H1 (cell line): Measurements from ENCODE around the gene CYLD. TPM values are rescaled to one million over a fixed set of nuclear protein-coding genes. Genes with fewer than 3 reads are reported as not detected.

Source experiments
- CTCF ChIA-PET: fragments of 300-600 bp; sonication (Branson Sonifier 250); formaldehyde crosslinking; loops from one replicate; lab custom pipeline; 2021; ENCODE audit not compliant: partially characterized antibody; lab: Charles Lee
- POLR2A ChIA-PET: fragments of 300-600 bp; sonication (Branson Sonifier 250); formaldehyde crosslinking; loops from one replicate; lab custom pipeline; 2021; ENCODE audit warnings: inconsistent platforms; ENCODE audit not compliant: partially characterized antibody; lab: Charles Lee
- DNase-seq, 2 experiments: peaks; one replicate each; pipeline versions ENCODE4 v3.0.0 to v3.0.0-alpha.2; 2010 to 2022; ENCODE audit warnings: low spot score in 2 of 2, low read depth in 1 of 2, mixed read lengths in 1 of 2
- FAIRE-seq: peaks from 2 replicates; lab custom pipeline; 2011; peaks lifted over from hg19 to GRCh38; lab: Jason Lieb, UNC
- H2AFZ ChIP-seq: 2 replicates; pipeline ENCODE4 v1.8.1; 2012; ENCODE audit warnings: low read length, inconsistent platforms
- H2AK5ac ChIP-seq: 2 replicates; pipeline ENCODE4 v1.6.1; 2013; ENCODE audit warnings: low read depth, low read length
- H2BK120ac ChIP-seq: replicated peaks from 2 replicates; pipeline ENCODE3; 2013; ENCODE audit warnings: low read depth, low read length, inconsistent platforms
- H2BK12ac ChIP-seq: 2 replicates; pipeline ENCODE4 v1.6.1; 2013; ENCODE audit warnings: low read depth, low read length
- H2BK15ac ChIP-seq: 2 replicates; pipeline ENCODE4 v1.6.1; 2013; ENCODE audit warnings: low read length
- H2BK20ac ChIP-seq: 2 replicates; pipeline ENCODE4 v1.6.1; 2013; ENCODE audit warnings: low read length
- H2BK5ac ChIP-seq: 2 replicates; pipeline ENCODE4 v1.6.1; 2013; ENCODE audit warnings: low read depth, low read length
- H3K14ac ChIP-seq: 2 replicates; pipeline ENCODE4 v1.6.1; 2013; ENCODE audit warnings: inconsistent platforms; ENCODE audit not compliant: insufficient read length
- H3K18ac ChIP-seq: 2 replicates; pipeline ENCODE4 v1.6.1; 2013; ENCODE audit warnings: low read length; ENCODE audit errors: extremely low read depth
- H3K23ac ChIP-seq: 2 replicates; pipeline ENCODE4 v1.6.1; 2013; ENCODE audit warnings: inconsistent platforms; ENCODE audit not compliant: insufficient read length
- H3K23me2 ChIP-seq: 2 replicates; pipeline ENCODE4 v1.6.1; 2013; ENCODE audit warnings: low read depth, low read length
- H3K27ac ChIP-seq: 2 replicates; pipeline ENCODE4 v1.6.1; 2011; ENCODE audit warnings: low read depth, low read length, inconsistent platforms
- H3K27me3 ChIP-seq, 4 experiments: replicated peaks in 1 of 4; 1 replicate in 1 of 4; 2 replicates in 3 of 4; pipeline versions ENCODE4 v1.6.1 to v1.8.1; 2011 to 2013; ENCODE audit warnings: low read length in 3 of 4, mild to moderate bottlenecking in 3 of 4, inconsistent platforms in 2 of 4, mixed read lengths in 2 of 4, moderate library complexity in 1 of 4; ENCODE audit not compliant: control insufficient read depth in 3 of 4, insufficient read depth in 3 of 4; ENCODE audit errors: extremely low read depth in 1 of 4
- H3K36me3 ChIP-seq, 4 experiments: 2 replicates each; pipeline versions ENCODE4 v1.6.1 to v1.8.1; 2011 to 2013; ENCODE audit warnings: mild to moderate bottlenecking in 4 of 4, low read length in 3 of 4, moderate library complexity in 2 of 4, control low read depth in 1 of 4, inconsistent platforms in 1 of 4; ENCODE audit not compliant: insufficient read depth in 4 of 4, control insufficient read depth in 2 of 4
- H3K4ac ChIP-seq: replicated peaks from 2 replicates; pipeline ENCODE3; 2013; ENCODE audit warnings: low read length, low read depth, mixed read lengths, inconsistent platforms; ENCODE audit not compliant: insufficient read length
- H3K4me1 ChIP-seq, 4 experiments: replicated peaks in 1 of 4; 1 replicate in 1 of 4; 2 replicates in 3 of 4; pipeline versions ENCODE4 v1.6.1 to v1.8.1; 2011 to 2013; ENCODE audit warnings: low read length in 3 of 4, inconsistent platforms in 2 of 4, mixed read lengths in 1 of 4; ENCODE audit not compliant: insufficient read depth in 4 of 4, control insufficient read depth in 3 of 4
- H3K4me2 ChIP-seq, 2 experiments: 2 replicates each; pipeline versions ENCODE4 v1.6.1 to v1.8.1; 2011 to 2013; ENCODE audit warnings: low read depth in 2 of 2, low read length in 2 of 2, control low read depth in 1 of 2, inconsistent platforms in 1 of 2, mild to moderate bottlenecking in 1 of 2; ENCODE audit not compliant: insufficient read depth in 1 of 2
- H3K4me3 ChIP-seq, 4 experiments: fragments of 200-600, 300-600 bp in 1 of 4; sonication (generic), shearing (Covaris generic), sonication (Bioruptor Twin) in 1 of 4; 2 replicates each; pipeline versions ENCODE4 v1.5.1 to v1.8.1; 2011 to 2016; ENCODE audit warnings: low read length in 4 of 4, low read depth in 3 of 4, control low read depth in 2 of 4, inconsistent platforms in 2 of 4, mild to moderate bottlenecking in 2 of 4, mixed read lengths in 1 of 4, moderate library complexity in 1 of 4; ENCODE audit not compliant: insufficient read depth in 2 of 4; ENCODE audit errors: extremely low read depth in 1 of 4
- H3K56ac ChIP-seq: replicated peaks from 2 replicates; pipeline ENCODE3; 2013; ENCODE audit warnings: low read depth, mild to moderate bottlenecking, mixed read lengths, low read length, inconsistent platforms; ENCODE audit not compliant: insufficient read length
- H3K79me1 ChIP-seq: 2 replicates; pipeline ENCODE4 v1.6.1; 2013; ENCODE audit warnings: low read depth, low read length, control low read depth
- H3K79me2 ChIP-seq, 2 experiments: 2 replicates each; pipeline versions ENCODE4 v1.6.1 to v1.8.1; 2012 to 2013; ENCODE audit warnings: low read length in 2 of 2, mild to moderate bottlenecking in 2 of 2, inconsistent platforms in 1 of 2; ENCODE audit not compliant: insufficient read depth in 2 of 2, control insufficient read depth in 1 of 2
- H3K9ac ChIP-seq, 4 experiments: replicated peaks in 1 of 4; 1 replicate in 1 of 4; 2 replicates in 3 of 4; pipeline versions ENCODE4 v1.6.1 to v1.8.1; 2011 to 2013; ENCODE audit warnings: low read depth in 3 of 4, low read length in 3 of 4, control low read depth in 2 of 4, mild to moderate bottlenecking in 2 of 4, moderate library complexity in 2 of 4, inconsistent platforms in 1 of 4; ENCODE audit errors: extremely low read depth in 1 of 4
- H3K9me3 ChIP-seq, 2 experiments: 2 replicates each; pipeline versions ENCODE4 v1.6.1 to v1.8.1; 2012 to 2013; ENCODE audit warnings: mild to moderate bottlenecking in 2 of 2, moderate library complexity in 2 of 2, control low read depth in 1 of 2, inconsistent platforms in 1 of 2, low read depth in 1 of 2, low read length in 1 of 2, mixed read lengths in 1 of 2; ENCODE audit not compliant: insufficient read depth in 2 of 2
- H4K20me1 ChIP-seq, 2 experiments: replicated peaks in 1 of 2; 2 replicates each; pipeline versions ENCODE3 to v1.8.1; 2011 to 2013; ENCODE audit warnings: inconsistent platforms in 2 of 2, low read length in 2 of 2, mild to moderate bottlenecking in 1 of 2; ENCODE audit not compliant: insufficient read depth in 2 of 2, control insufficient read depth in 1 of 2
- H4K5ac ChIP-seq: 2 replicates; pipeline ENCODE4 v1.6.1; 2013; ENCODE audit warnings: low read length, low read depth, mixed read lengths, inconsistent platforms; ENCODE audit not compliant: insufficient read length
- H4K8ac ChIP-seq: 2 replicates; pipeline ENCODE4 v1.8.0; 2013; ENCODE audit warnings: mild to moderate bottlenecking, moderate library complexity, low read length, inconsistent platforms; ENCODE audit not compliant: insufficient read depth; ENCODE audit errors: extremely low read depth
- H4K91ac ChIP-seq: replicated peaks from 2 replicates; pipeline ENCODE3; 2013; ENCODE audit warnings: low read length, mixed read lengths, inconsistent platforms; ENCODE audit not compliant: insufficient read length
- BACH1 ChIP-seq: IDR thresholded peaks from 2 replicates; pipeline ENCODE4 v1.6.1; 2012; ENCODE audit warnings: low read length, improper control_type of control experiment
- BRCA1 ChIP-seq: IDR thresholded peaks from 2 replicates; pipeline ENCODE4 v1.6.1; 2012; ENCODE audit warnings: low read depth, low read length, improper control_type of control experiment
- CBX8 ChIP-seq: fragments of 300-800, 300-1000 bp; sonication (generic); IDR thresholded peaks from 2 replicates; pipeline ENCODE4 v1.7.1; 2016; ENCODE audit warnings: low read depth, low read length, borderline replicate concordance
- EGR1 ChIP-seq: IDR thresholded peaks from 2 replicates; pipeline ENCODE4 v1.6.1; 2011; ENCODE audit warnings: low read depth, low read length, borderline replicate concordance
- KDM5A ChIP-seq: fragments of 200-600 bp; IDR thresholded peaks from 2 replicates; pipeline ENCODE4 v1.7.1; 2012; ENCODE audit warnings: mild to moderate bottlenecking, low read length, inconsistent platforms, mixed read lengths
- NANOG ChIP-seq: IDR thresholded peaks from 2 replicates; pipeline ENCODE4 v1.6.1; 2011; ENCODE audit warnings: low read length, low read depth, mild to moderate bottlenecking, inconsistent platforms; ENCODE audit not compliant: insufficient read depth, poor library complexity, severe bottlenecking
- POLR2AphosphoS5 ChIP-seq: IDR thresholded peaks from 2 replicates; pipeline ENCODE4 v1.6.1; 2011; ENCODE audit warnings: low read depth, low read length
- POU5F1 ChIP-seq: IDR thresholded peaks from 2 replicates; pipeline ENCODE4 v1.6.1; 2011; ENCODE audit warnings: low read depth, mild to moderate bottlenecking, low read length, moderate library complexity
- RNF2 ChIP-seq: fragments of 200-900, 300-1000 bp; sonication (generic); IDR thresholded peaks from 2 replicates; pipeline ENCODE4 v1.7.1; 2016; ENCODE audit warnings: borderline replicate concordance, low read depth, mild to moderate bottlenecking, antibody characterized with exemption, low read length; ENCODE audit not compliant: poor library complexity, severe bottlenecking; ENCODE audit errors: missing control alignments
- SAP30 ChIP-seq: fragments of 300-600 bp; sonication (generic); IDR thresholded peaks from 2 replicates; pipeline ENCODE4 v1.7.1; 2012; ENCODE audit warnings: low read length, moderate library complexity, mild to moderate bottlenecking, inconsistent platforms; ENCODE audit not compliant: insufficient read depth, insufficient replicate concordance
- SIN3A ChIP-seq, 2 experiments: IDR thresholded peaks in 1 of 2; conservative IDR thresholded peaks in 1 of 2; 2 replicates each; pipeline ENCODE4 v1.6.1; 2011 to 2012; ENCODE audit warnings: low read length in 2 of 2, improper control_type of control experiment in 1 of 2, low read depth in 1 of 2, mild to moderate bottlenecking in 1 of 2
- SIRT6 ChIP-seq: IDR thresholded peaks from one replicate; pipeline ENCODE4 v1.7.1; 2012; ENCODE audit warnings: low read length, inconsistent platforms
- SUZ12 ChIP-seq: fragments of 200-600 bp; sonication (generic); IDR thresholded peaks from 2 replicates; pipeline ENCODE4 v1.6.1; 2012; ENCODE audit warnings: mild to moderate bottlenecking, inconsistent platforms, low read length, moderate library complexity, mixed read lengths
- TBP ChIP-seq: IDR thresholded peaks from 2 replicates; pipeline ENCODE4 v1.6.1; 2011; ENCODE audit warnings: low read depth, low read length, improper control_type of control experiment
- WGBS, 2 experiments: shearing (Covaris generic) in 1 of 2; methylation state at CpG; one replicate each; pipeline versions ENCODE4 v1.1.6 to v1.1.7; 2013 to 2015; ENCODE audit warnings: low lambda C conversion rate in 2 of 2, mixed read lengths in 2 of 2, inconsistent platforms in 1 of 2, low coverage in 1 of 2, missing lambda C conversion rate in 1 of 2; ENCODE audit not compliant: insufficient replicate concordance in 2 of 2, insufficient coverage in 1 of 2, insufficient read length in 1 of 2; ENCODE audit errors: extremely low coverage in 1 of 2, missing lambda C conversion rate in 1 of 2; 5-methylcytosine and 5-hydroxymethylcytosine counted together
- polyA plus RNA-seq, 7 experiments: library from polyadenylated mRNA; depleted of rRNA in 3 of 7; stranded (reverse) in 5 of 7; unstranded in 2 of 7; fragments of >200 nt in 5 of 7; fragments of 200-250 nt in 2 of 7; gene quantifications; 1 replicate in 5 of 7; 2 replicates in 1 of 7; 4 replicates in 1 of 7; pipeline versions ENCODE4 v1.2.1 to v1.2.3, GENCODE V29; 2011 to 2013; ENCODE audit warnings: missing spikeins in 2 of 7, mixed read lengths in 2 of 7
- total RNA-seq: library from RNA; stranded (reverse); fragmentation: NEBNext Ultra II Directional; extraction: Animal tissue kit (Norgen Biotek cat#: 25700); gene quantifications from 2 replicates; pipeline ENCODE4 v1.2.1, GENCODE V29; 2021

Gene CYLD
- total and polyA plus RNA-seq, 2 of the 8 experiments (the other 6 are each of a cell fraction or from before 2014, with no cell fraction given), result 3.7 to 18.8 TPM

- Histone ChIP-seq H3K4me1 (no peaks in the 10 kb centered on the region), H4K20me1 (no peaks in the 10 kb centered on the region), H3K9ac (no peak overlapping the region), H3K23ac (no peak overlapping the region), H3K4ac (no peak overlapping the region), H4K5ac (no peak overlapping the region), H3K18ac (no peak overlapping the region), H3K23me2 (no peaks in the 10 kb centered on the region; the same call in 1 of the 2 replicates), H3K4me3 (no peak overlapping the region), H4K8ac (no peak overlapping the region), H3K27ac (no peak overlapping the region), H3K79me2 (no peaks in the 10 kb centered on the region), H2BK5ac (no peak overlapping the region), H3K14ac (no peak overlapping the region), H2BK120ac (no peak overlapping the region), H2BK12ac (no peak overlapping the region), H3K56ac (no peak overlapping the region), H3K9me3 (no peaks in the 10 kb centered on the region), H3K79me1 (no peaks in the 10 kb centered on the region), H2AK5ac (no peak overlapping the region), H2BK15ac (no peak overlapping the region), H4K91ac (no peak overlapping the region), H3K27me3 (no peaks in the 10 kb centered on the region), H3K4me2 (no peak overlapping the region), H2AFZ (no peak overlapping the region), H2BK20ac (no peak overlapping the region), H3K36me3 (peaks cover 0 to 3% (median 0%) of the 10 kb centered on the region in 4 experiments; a peak in 2 of 8 replicates)
- TF ChIP-seq SIN3A (conservative IDR thresholded peaks at IDR 0.05 in 1 of 2, IDR thresholded peaks at IDR 0.05 in 1 of 2; ENCODE audit: low read depth in 1 of 2, low read length in 2 of 2), result no peak
- no peak for TF ChIP-seq BACH1
- no peak for TF ChIP-seq RNF2
- no peak for TF ChIP-seq EGR1
- no peak for TF ChIP-seq POLR2AphosphoS5
- no peak for TF ChIP-seq BRCA1
- no peak for TF ChIP-seq CBX8
- no peak for TF ChIP-seq TBP
- TF ChIP-seq NANOG, result no peak
- TF ChIP-seq SIRT6, result no peak
- no peak for TF ChIP-seq KDM5A
- no peak for TF ChIP-seq POU5F1
- no peak for TF ChIP-seq SUZ12
- TF ChIP-seq SAP30, result no peak
- 85% methylated on average over 6 of the region's 6 CpGs; no CpG with 5 or more reads in 1 of the 2 experiments for WGBS, 2 experiments
- POLR2A ChIA-PET, result interaction anchor here (0.8 kb wide), 1 partner anchor 53 kb away, joined by 3 read pairs; no protein-coding TSS in a partner anchor
- CTCF ChIA-PET, result interaction anchor here (0.8 to 1.6 kb wide), 5 partner anchors 55 to 241 kb away, joined by 3 to 6 read pairs (median 3); no protein-coding TSS in a partner anchor
- FAIRE-seq (no peak), DNase-seq (no peak)
Observed at GRCh38 chr16:50751528-50751927, 9.6 kb downstream of the CYLD start.
